K562 (cell line): ENCODE results near the gene PNPLA7. TPM values are rescaled to one million over a fixed set of nuclear protein-coding genes. Genes with fewer than 3 reads are reported as not detected.

Experiments used
- ATF3 ChIP-seq, 2 experiments: fragments of 450-650 bp in 1 of 2; sonication (generic) in 1 of 2; formaldehyde crosslinking in 1 of 2; IDR thresholded peaks in 1 of 2; conservative IDR thresholded peaks in 1 of 2; 2 replicates each; pipeline versions ENCODE4 v1.6.1 to v1.8.1; 2016 to 2023; ENCODE audit warnings: mild to moderate bottlenecking in 2 of 2, moderate library complexity in 2 of 2, inconsistent platforms in 1 of 2, missing genetic modification reagents in 1 of 2
- BACH1 ChIP-seq: fragments of 200-800 bp; sonication (Bioruptor generic); IDR thresholded peaks from 2 replicates; pipeline ENCODE4 v1.6.1; 2016; ENCODE audit warnings: missing genetic modification characterization, missing compliant biosample characterization
- CBX2 ChIP-seq: fragments of 200-600 bp; sonication (generic); IDR thresholded peaks from one replicate; pipeline ENCODE4 v1.6.1; 2012; ENCODE audit warnings: mild to moderate bottlenecking, low read length, inconsistent platforms; ENCODE audit not compliant: insufficient read depth, poor library complexity, severe bottlenecking
- KLF10 ChIP-seq: fragments of 250-450 bp; sonication (Bioruptor Pico); IDR thresholded peaks from 2 replicates; pipeline ENCODE4 v1.6.1; 2021; ENCODE audit warnings: matching md5 sums
- MBD2 ChIP-seq: sonication (generic); IDR thresholded peaks from 2 replicates; pipeline ENCODE4 v1.6.1; 2016; ENCODE audit warnings: low read depth, borderline replicate concordance
- PRMT5 ChIP-seq: sonication (generic); formaldehyde crosslinking; IDR thresholded peaks from 2 replicates; pipeline ENCODE4 v1.5.0; 2020; ENCODE audit warnings: missing genetic modification reagents
- STAT6 ChIP-seq: sonication (generic); formaldehyde crosslinking; IDR thresholded peaks from 2 replicates; pipeline ENCODE4 v1.8.1; 2023; ENCODE audit warnings: mild to moderate bottlenecking, missing genetic modification reagents
- TBL1XR1 ChIP-seq, 2 experiments: IDR thresholded peaks; 2 replicates each; pipeline ENCODE4 v1.6.1; 2012; ENCODE audit warnings: improper control_type of control experiment in 2 of 2, low read length in 2 of 2, mild to moderate bottlenecking in 1 of 2
- ZFX ChIP-seq: sonication (generic); formaldehyde crosslinking; IDR thresholded peaks from 2 replicates; pipeline ENCODE4 v1.8.0; 2022; ENCODE audit warnings: mild to moderate bottlenecking, missing genetic modification reagents, moderate library complexity
- ZKSCAN1 ChIP-seq: fragments of 150-350 bp; IDR thresholded peaks from 2 replicates; pipeline ENCODE4 v1.6.1; 2016; ENCODE audit warnings: low read depth, low read length
- polyA plus RNA-seq, 8 experiments: library from polyadenylated mRNA; depleted of rRNA in 4 of 8; stranded (reverse) in 5 of 8; unstranded in 3 of 8; fragments of >200 nt; fragmentation: Nextera tagmentation in 2 of 8; fragmentation: Illumina TruSeq in 1 of 8; extraction: Ambion mirVana in 2 of 8; extraction: Trizol in 1 of 8; gene quantifications; 2 replicates each; pipeline versions ENCODE4 v1.2.1 to v1.2.3, GENCODE V29; 2011 to 2014; ENCODE audit warnings: inconsistent platforms in 1 of 8, missing spikeins in 1 of 8
- total RNA-seq, 7 experiments: library from RNA; depleted of rRNA in 6 of 7; stranded (reverse); fragments of >200 nt in 6 of 7; fragmentation: Illumina TruSeq in 2 of 7; extraction: Trizol in 2 of 7; gene quantifications; 2 replicates each; pipeline versions ENCODE4 v1.2.1 to v1.2.3, GENCODE V29; 2011 to 2021; ENCODE audit warnings: low replicate concordance in 1 of 7
- TF ChIP-seq, protein P1 (sequence below): fragments of 250-450 bp; sonication (Bioruptor Pico); IDR thresholded peaks from 2 replicates; pipeline ENCODE4 v1.5.0; 2020; ENCODE audit warnings: mild to moderate bottlenecking
- TF ChIP-seq, protein P2 (sequence below): fragments of 450-650 bp; IDR thresholded peaks from 2 replicates; pipeline ENCODE4 v1.6.1; 2016

The PNPLA7 gene
- total and polyA plus RNA-seq, 9 of the 15 experiments (the other 6 are each of a cell fraction or from before 2014, with no cell fraction given), result 0.01 to 0.85 (median 0.19) TPM; not detected in 1

- TF ChIP-seq STAT6 (CRISPR knock-in tag) (no peak), ZFX (CRISPR knock-in tag) (peak; percentile 68), CBX2 (no peak), ATF3 (IDR thresholded peaks at IDR 0.05) (peak; percentile 83), ATF3 (CRISPR knock-in tag; conservative IDR thresholded peaks at IDR 0.05) (no peak), PRMT5 (no peak), BACH1 (peak; percentile 94), TBL1XR1 (IDR thresholded peaks at IDR 0.05; ENCODE audit: low read length in 2 of 2) (no peak), ZKSCAN1 (0 out of 2 replicates have a peak, but pooled peaks have one; percentile 23), MBD2 (no peak), KLF10 (CRISPR knock-in tag) (no peak)
- TF ChIP-seq, protein P1, sequence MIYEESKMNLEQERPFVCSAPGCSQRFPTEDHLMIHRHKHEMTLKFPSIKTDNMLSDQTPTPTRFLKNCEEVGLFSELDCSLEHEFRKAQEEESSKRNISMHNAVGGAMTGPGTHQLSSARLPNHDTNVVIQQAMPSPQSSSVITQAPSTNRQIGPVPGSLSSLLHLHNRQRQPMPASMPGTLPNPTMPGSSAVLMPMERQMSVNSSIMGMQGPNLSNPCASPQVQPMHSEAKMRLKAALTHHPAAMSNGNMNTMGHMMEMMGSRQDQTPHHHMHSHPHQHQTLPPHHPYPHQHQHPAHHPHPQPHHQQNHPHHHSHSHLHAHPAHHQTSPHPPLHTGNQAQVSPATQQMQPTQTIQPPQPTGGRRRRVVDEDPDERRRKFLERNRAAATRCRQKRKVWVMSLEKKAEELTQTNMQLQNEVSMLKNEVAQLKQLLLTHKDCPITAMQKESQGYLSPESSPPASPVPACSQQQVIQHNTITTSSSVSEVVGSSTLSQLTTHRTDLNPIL (CRISPR knock-in tag), result no peak
- TF ChIP-seq, protein P2, sequence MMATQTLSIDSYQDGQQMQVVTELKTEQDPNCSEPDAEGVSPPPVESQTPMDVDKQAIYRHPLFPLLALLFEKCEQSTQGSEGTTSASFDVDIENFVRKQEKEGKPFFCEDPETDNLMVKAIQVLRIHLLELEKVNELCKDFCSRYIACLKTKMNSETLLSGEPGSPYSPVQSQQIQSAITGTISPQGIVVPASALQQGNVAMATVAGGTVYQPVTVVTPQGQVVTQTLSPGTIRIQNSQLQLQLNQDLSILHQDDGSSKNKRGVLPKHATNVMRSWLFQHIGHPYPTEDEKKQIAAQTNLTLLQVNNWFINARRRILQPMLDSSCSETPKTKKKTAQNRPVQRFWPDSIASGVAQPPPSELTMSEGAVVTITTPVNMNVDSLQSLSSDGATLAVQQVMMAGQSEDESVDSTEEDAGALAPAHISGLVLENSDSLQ, result no peak
These were observed 68.0 kb downstream of the PNPLA7 start (continued) for GRCh38 chr9:137482094-137482781.
